Skeletal muscle satellite cell (primary cell): Measurements from ENCODE around the gene TSPAN4.
A peak's percentile ranks its signal among the peaks of the same experiment; 100 is the strongest.

ENCODE experiments used
- H3K27me3 ChIP-seq: 2 replicates; pipeline ENCODE4 v1.7.0; 2013; ENCODE audit warnings: low read length; ENCODE audit not compliant: control insufficient read depth, insufficient read depth
- H3K36me3 ChIP-seq: 2 replicates; pipeline ENCODE4 v1.7.0; 2013; ENCODE audit warnings: mild to moderate bottlenecking, control low read depth, low read length; ENCODE audit not compliant: insufficient read depth
- H3K4me1 ChIP-seq: 2 replicates; pipeline ENCODE4 v1.7.0; 2013; ENCODE audit warnings: low read length; ENCODE audit not compliant: control insufficient read depth, insufficient read depth
- H3K4me2 ChIP-seq: 2 replicates; pipeline ENCODE4 v1.7.0; 2013; ENCODE audit warnings: mild to moderate bottlenecking, low read length
- H3K4me3 ChIP-seq: 2 replicates; pipeline ENCODE4 v1.7.0; 2013; ENCODE audit warnings: low read length
- H3K9ac ChIP-seq: 2 replicates; pipeline ENCODE4 v1.7.0; 2013; ENCODE audit warnings: mild to moderate bottlenecking, low read depth, low read length, moderate library complexity
- H3K9me3 ChIP-seq: replicated peaks from 2 replicates; pipeline ENCODE4 v1.7.0; 2013; ENCODE audit warnings: mild to moderate bottlenecking, control low read depth, low read length

Gene TSPAN4

GRCh38 chr11:810040-810567, 32.5 kb upstream of the TSPAN4 start:
- Histone ChIP-seq H3K4me3 (peak overlapping the region; percentile 79), H3K9me3 (no peaks in the 10 kb centered on the region), H3K9ac (peak overlapping the region; percentile 93), H3K4me1 (peaks cover 25% of the 10 kb centered on the region), H3K4me2 (peak overlapping the region; percentile 98), H3K27me3 (no peaks in the 10 kb centered on the region), H3K36me3 (peaks cover 36% of the 10 kb centered on the region)

- Histone ChIP-seq H3K9ac (peak overlapping the region; percentile 93), H3K9me3 (no peaks in the 10 kb centered on the region), H3K36me3 (peaks cover 36% of the 10 kb centered on the region), H3K27me3 (no peaks in the 10 kb centered on the region), H3K4me2 (peak overlapping the region; percentile 98), H3K4me3 (peak overlapping the region; percentile 79), H3K4me1 (peaks cover 21% of the 10 kb centered on the region)
Observed at GRCh38 chr11:811446-812245, 31.0 kb upstream of the TSPAN4 start.

GRCh38 chr11:812390-812789, 30.3 kb upstream of the TSPAN4 start:
- Histone ChIP-seq H3K4me3 (peak overlapping the region; percentile 79), H3K4me1 (peaks cover 21% of the 10 kb centered on the region), H3K9ac (peak overlapping the region; percentile 93), H3K27me3 (no peaks in the 10 kb centered on the region), H3K9me3 (no peaks in the 10 kb centered on the region), H3K36me3 (peaks cover 36% of the 10 kb centered on the region), H3K4me2 (peak overlapping the region; percentile 98)

- Histone ChIP-seq H3K4me1 (peaks cover 21% of the 10 kb centered on the region), H3K9me3 (no peaks in the 10 kb centered on the region), H3K36me3 (peaks cover 36% of the 10 kb centered on the region), H3K9ac (no peak overlapping the region), H3K27me3 (no peaks in the 10 kb centered on the region), H3K4me3 (no peak overlapping the region), H3K4me2 (no peak overlapping the region)
Observed at GRCh38 chr11:813072-813455, 29.6 kb upstream of the TSPAN4 start.

GRCh38 chr11:813456-814096, 29.1 kb upstream of the TSPAN4 start:
- Histone ChIP-seq H3K9ac (no peak overlapping the region), H3K36me3 (peaks cover 36% of the 10 kb centered on the region), H3K4me3 (no peak overlapping the region), H3K4me1 (peaks cover 21% of the 10 kb centered on the region), H3K27me3 (no peaks in the 10 kb centered on the region), H3K4me2 (no peak overlapping the region), H3K9me3 (no peaks in the 10 kb centered on the region)

- Histone ChIP-seq H3K4me2 (no peak overlapping the region), H3K4me3 (no peak overlapping the region), H3K9ac (no peak overlapping the region), H3K4me1 (peaks cover 31% of the 10 kb centered on the region), H3K27me3 (no peaks in the 10 kb centered on the region), H3K36me3 (peaks cover 33% of the 10 kb centered on the region), H3K9me3 (no peaks in the 10 kb centered on the region)
Observed at GRCh38 chr11:815675-816432, 26.8 kb upstream of the TSPAN4 start.

GRCh38 chr11:816433-816779, 26.2 kb upstream of the TSPAN4 start:
- H3K36me3 ChIP-seq, result peaks cover 28% of the 10 kb centered on the region
- H3K9me3 ChIP-seq, result no peaks in the 10 kb centered on the region
- H3K4me3 ChIP-seq, result no peak overlapping the region
- no peak overlapping the region for H3K4me2 ChIP-seq
- H3K4me1 ChIP-seq, result peaks cover 31% of the 10 kb centered on the region
- no peaks in the 10 kb centered on the region for H3K27me3 ChIP-seq
- no peak overlapping the region for H3K9ac ChIP-seq

- H3K27me3 ChIP-seq, result no peaks in the 10 kb centered on the region
- peaks cover 33% of the 10 kb centered on the region for H3K4me1 ChIP-seq
- no peaks in the 10 kb centered on the region for H3K9me3 ChIP-seq
- peak within 1 kb of the TSS; percentile 96 for H3K9ac ChIP-seq
- peak within 1 kb of the TSS; percentile 99 for H3K4me2 ChIP-seq
- peaks cover 18% of the 10 kb centered on the region for H3K36me3 ChIP-seq
- H3K4me3 ChIP-seq, result peak within 1 kb of the TSS; percentile 97
Observed at GRCh38 chr11:818396-819128, 24.1 kb upstream of the TSPAN4 start, which contains the start of gene PNPLA2. TSS of gene PNPLA2 (plus strand) at chr11:818914. CDS start at chr11:819719, 805 bp downstream.

- Histone ChIP-seq H3K36me3 (peaks cover 19% of the 10 kb centered on the region), H3K4me2 (peak overlapping the region; percentile 99), H3K4me3 (peak overlapping the region; percentile 97), H3K27me3 (no peaks in the 10 kb centered on the region), H3K9ac (peak overlapping the region; percentile 96), H3K9me3 (no peaks in the 10 kb centered on the region), H3K4me1 (peaks cover 35% of the 10 kb centered on the region)
Observed at GRCh38 chr11:819129-819931, 23.3 kb upstream of the TSPAN4 start.

GRCh38 chr11:819943-820649, 22.6 kb upstream of the TSPAN4 start:
- H3K4me2 ChIP-seq, result peak overlapping the region; percentile 99

More at GRCh38 chr11:819943-820649, 22.6 kb upstream of the TSPAN4 start:
- peaks cover 41% of the 10 kb centered on the region for H3K4me1 ChIP-seq
- H3K27me3 ChIP-seq, result no peaks in the 10 kb centered on the region
- no peaks in the 10 kb centered on the region for H3K9me3 ChIP-seq
- peaks cover 26% of the 10 kb centered on the region for H3K36me3 ChIP-seq
- peak overlapping the region; percentile 97 for H3K4me3 ChIP-seq
- peak overlapping the region; percentile 96 for H3K9ac ChIP-seq
